Measurements from ENCODE around the gene ATP2C2. TPM values are rescaled to one million over a fixed set of nuclear protein-coding genes. Genes with fewer than 3 reads are reported as not detected.

Gene ATP2C2
- total and polyA plus RNA-seq, 2 of the 8 experiments (the other 6 are each of a cell fraction or from before 2014, with no cell fraction given): 1.2 to 2.8 TPM

DNA sequence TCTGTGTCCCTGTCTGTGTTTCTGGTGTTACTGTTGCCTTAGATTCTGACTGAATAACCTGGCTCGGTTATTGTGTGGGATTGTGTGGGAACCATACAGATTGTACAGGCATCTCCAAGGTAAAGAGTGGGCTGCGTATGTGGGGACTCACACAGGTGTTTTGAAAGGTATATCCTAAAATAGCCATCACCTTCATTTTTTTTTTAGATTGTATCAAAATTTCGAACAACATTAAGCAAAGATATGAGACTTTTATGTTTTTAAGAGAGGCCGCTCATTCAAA, 53.5 kb downstream of the ATP2C2 start:
- no peaks in the 10 kb centered on the region for H3K36me3 ChIP-seq (ENCODE audit: control insufficient read depth in 2 of 4, insufficient read depth in 4 of 4, low read length in 3 of 4)
- H3K27ac ChIP-seq (ENCODE audit: low read depth, low read length): no peak overlapping the region
- WGBS, 2 experiments (ENCODE audit: extremely low coverage in 1 of 2, insufficient coverage in 1 of 2, insufficient read length in 1 of 2, insufficient replicate concordance in 2 of 2, low coverage in 1 of 2, low lambda C conversion rate in 2 of 2, missing lambda C conversion rate in 1 of 2): 95% methylated on average over 4 of the region's 4 CpGs; no CpG with 5 or more reads in 1 of the 2 experiments

More for the DNA sequence above, 53.5 kb downstream of the ATP2C2 start:
- H3K9me3 ChIP-seq (ENCODE audit: insufficient read depth in 2 of 2, low read depth in 1 of 2, low read length in 1 of 2): no peaks in the 10 kb centered on the region
- no peak overlapping the region for H4K5ac ChIP-seq (ENCODE audit: insufficient read length, low read depth, low read length)
- H3K56ac ChIP-seq (replicated peaks; ENCODE audit: insufficient read length, low read depth, low read length): no peak overlapping the region
- DNase-seq (ENCODE audit: low read depth in 1 of 2, low spot score in 2 of 2) (no peak), FAIRE-seq (no peak)
- no peak overlapping the region for H3K4me2 ChIP-seq (ENCODE audit: insufficient read depth in 1 of 2, low read depth in 2 of 2, low read length in 2 of 2)
- no peak overlapping the region for H2BK120ac ChIP-seq (replicated peaks; ENCODE audit: low read depth, low read length)
- no peak overlapping the region for H2BK20ac ChIP-seq (ENCODE audit: low read length)
- H3K79me1 ChIP-seq (ENCODE audit: low read depth, low read length): no peaks in the 10 kb centered on the region
- no peak overlapping the region for H2AK5ac ChIP-seq (ENCODE audit: low read depth, low read length)
- H3K23me2 ChIP-seq (ENCODE audit: low read depth, low read length): no peaks in the 10 kb centered on the region
- ChIA-PET CTCF (ENCODE audit: partially characterized antibody) (interaction anchor here (1.1 to 1.7 kb wide), 3 partner anchors 10 to 145 kb away, joined by 3 to 5 read pairs (median 4); no protein-coding TSS in a partner anchor), POLR2A (ENCODE audit: partially characterized antibody) (interaction anchor here (0.7 to 1.1 kb wide), 2 partner anchors 11 to 20 kb away, joined by 3 read pairs; no protein-coding TSS in a partner anchor)
- no peaks in the 10 kb centered on the region; a peak in 2 of 7 replicates for H3K4me1 ChIP-seq (replicated peaks in 1 of 4; ENCODE audit: control insufficient read depth in 3 of 4, insufficient read depth in 4 of 4, low read length in 3 of 4)
- H2BK12ac ChIP-seq (ENCODE audit: low read depth, low read length): no peak overlapping the region
- no peak overlapping the region for H3K23ac ChIP-seq (ENCODE audit: insufficient read length)
- TF ChIP-seq POLR2AphosphoS5 (IDR thresholded peaks at IDR 0.05; ENCODE audit: low read depth, low read length) (no peak), SIX5 (IDR thresholded peaks at IDR 0.05; ENCODE audit: low read depth, low read length) (no peak)
- H2BK5ac ChIP-seq (ENCODE audit: low read depth, low read length): no peak overlapping the region
- no peak overlapping the region for H2AFZ ChIP-seq (ENCODE audit: low read length)
- H3K18ac ChIP-seq (ENCODE audit: extremely low read depth, low read length): no peak overlapping the region
- H3K14ac ChIP-seq (ENCODE audit: insufficient read length): no peak overlapping the region
- H4K20me1 ChIP-seq (replicated peaks in 1 of 2; ENCODE audit: control insufficient read depth in 1 of 2, insufficient read depth in 2 of 2, low read length in 2 of 2): no peaks in the 10 kb centered on the region
- no peak overlapping the region for H3K4me3 ChIP-seq (ENCODE audit: extremely low read depth in 1 of 4, insufficient read depth in 2 of 4, low read depth in 3 of 4, low read length in 4 of 4)
- H3K27me3 ChIP-seq (replicated peaks in 1 of 4; ENCODE audit: control insufficient read depth in 3 of 4, extremely low read depth in 1 of 4, insufficient read depth in 3 of 4, low read length in 3 of 4): peaks cover 0 to 2% (median under 1%) of the 10 kb centered on the region in 4 experiments; a peak in 2 of 7 replicates
- H4K8ac ChIP-seq (ENCODE audit: extremely low read depth, insufficient read depth, low read length): no peak overlapping the region
- no peak overlapping the region for H3K4ac ChIP-seq (replicated peaks; ENCODE audit: insufficient read length, low read depth, low read length)
- no peak overlapping the region for H4K91ac ChIP-seq (replicated peaks; ENCODE audit: insufficient read length, low read length)
- H2BK15ac ChIP-seq (ENCODE audit: low read length): no peak overlapping the region
- H3K9ac ChIP-seq (replicated peaks in 1 of 4; ENCODE audit: extremely low read depth in 1 of 4, low read depth in 3 of 4, low read length in 3 of 4): no peak overlapping the region
- H3K79me2 ChIP-seq (ENCODE audit: control insufficient read depth in 1 of 2, insufficient read depth in 2 of 2, low read length in 2 of 2): no peaks in the 10 kb centered on the region

All from H1 (cell line).